Neutrophil (primary cell): ENCODE measurements around the gene MAGOHB.

ENCODE experiments used
- H3K27ac ChIP-seq: fragments of 200-600 bp; sonication (generic); 2 replicates; pipeline ENCODE4 v1.5.1; 2016; ENCODE audit warnings: mild to moderate bottlenecking, moderate library complexity
- H3K27me3 ChIP-seq: fragments of 200-600 bp; sonication (generic); 2 replicates; pipeline ENCODE4 v1.6.0; 2016; ENCODE audit warnings: mild to moderate bottlenecking
- H3K36me3 ChIP-seq: fragments of 200-600 bp; sonication (generic); 2 replicates; pipeline ENCODE4 v1.5.1; 2017
- H3K4me1 ChIP-seq, 2 experiments: fragments of 200-600 bp in 1 of 2; sonication (generic) in 1 of 2; 1 replicate in 1 of 2; 2 replicates in 1 of 2; pipeline versions ENCODE4 v1.5.1 to v1.6.1; 2013 to 2016; ENCODE audit warnings: low read depth in 1 of 2, low read length in 1 of 2, mild to moderate bottlenecking in 1 of 2, moderate library complexity in 1 of 2; ENCODE audit not compliant: control insufficient read depth in 1 of 2, insufficient read depth in 1 of 2
- H3K4me3 ChIP-seq, 2 experiments: fragments of 200-600 bp in 1 of 2; sonication (generic) in 1 of 2; 1 replicate in 1 of 2; 2 replicates in 1 of 2; pipeline ENCODE4 v1.5.1; 2013 to 2016; ENCODE audit warnings: low read depth in 1 of 2, low read length in 1 of 2, mild to moderate bottlenecking in 1 of 2, moderate library complexity in 1 of 2
- H3K9me3 ChIP-seq: fragments of 200-600 bp; sonication (generic); 2 replicates; pipeline ENCODE4 v1.5.1; 2016
- CTCF ChIP-seq: fragments of 200-600 bp; sonication (generic); IDR thresholded peaks from 2 replicates; pipeline ENCODE4 v1.5.1; 2016; ENCODE audit warnings: antibody characterized with exemption

The MAGOHB gene

GRCh38 chr12:10620078-10620779, 6.8 kb upstream of the MAGOHB start:
- Histone ChIP-seq H3K4me1 (no peaks in the 10 kb centered on the region), H3K27ac (no peak overlapping the region), H3K36me3 (no peaks in the 10 kb centered on the region), H3K9me3 (no peaks in the 10 kb centered on the region), H3K27me3 (peaks cover 3% of the 10 kb centered on the region), H3K4me3 (no peak overlapping the region)
- TF ChIP-seq CTCF = no peak

GRCh38 chr12:10618338-10618987, 5.1 kb upstream of the MAGOHB start:
- H3K36me3 ChIP-seq = no peaks in the 10 kb centered on the region
- H3K4me3 ChIP-seq = no peak overlapping the region
- peaks cover 6% of the 10 kb centered on the region in 2 experiments for H3K4me1 ChIP-seq
- no peaks in the 10 kb centered on the region for H3K9me3 ChIP-seq
- peaks cover 3% of the 10 kb centered on the region for H3K27me3 ChIP-seq
- H3K27ac ChIP-seq = no peak overlapping the region
- no peak for TF ChIP-seq CTCF

GRCh38 chr12:10617863-10618262, 4.5 kb upstream of the MAGOHB start:
- Histone ChIP-seq H3K9me3 (no peaks in the 10 kb centered on the region), H3K36me3 (no peaks in the 10 kb centered on the region), H3K4me3 (no peak overlapping the region), H3K4me1 (peaks cover 8 to 10% of the 10 kb centered on the region in 2 experiments), H3K27ac (no peak overlapping the region), H3K27me3 (peaks cover 3% of the 10 kb centered on the region)
- no peak for TF ChIP-seq CTCF

- no peak overlapping the region for H3K4me3 ChIP-seq
- H3K4me1 ChIP-seq = peaks cover 12 to 19% of the 10 kb centered on the region in 2 experiments
- no peaks in the 10 kb centered on the region for H3K36me3 ChIP-seq
- no peak overlapping the region for H3K27ac ChIP-seq
- H3K9me3 ChIP-seq = no peaks in the 10 kb centered on the region
- no peak for TF ChIP-seq CTCF
- peaks cover 3% of the 10 kb centered on the region for H3K27me3 ChIP-seq
Measured at GRCh38 chr12:10615532-10615931, 2.1 kb upstream of the MAGOHB start.

GRCh38 chr12:10614056-10614370, 604 bp upstream of the MAGOHB start:
- no peak overlapping the region for H3K27ac ChIP-seq
- peak overlapping the region; percentile 80 to 94 for H3K4me3 ChIP-seq
- peaks cover 6% of the 10 kb centered on the region for H3K36me3 ChIP-seq
- no peak for TF ChIP-seq CTCF
- H3K4me1 ChIP-seq = peaks cover 12 to 19% of the 10 kb centered on the region in 2 experiments
- no peaks in the 10 kb centered on the region for H3K9me3 ChIP-seq
- peaks cover 3% of the 10 kb centered on the region for H3K27me3 ChIP-seq
